H1 (cell line): Measurements from ENCODE around the gene PCDHA1.

Experiments
- CREB1 ChIP-seq: IDR thresholded peaks from 2 replicates; pipeline ENCODE4 v1.6.1; 2012; ENCODE audit warnings: inconsistent platforms
- HDAC2 ChIP-seq, 2 experiments: fragments of 300-600 bp in 1 of 2; sonication (generic) in 1 of 2; IDR thresholded peaks; 2 replicates each; pipeline ENCODE4 v1.6.1; 2011 to 2012; ENCODE audit warnings: low read depth in 2 of 2, low read length in 2 of 2, mild to moderate bottlenecking in 2 of 2, moderate library complexity in 2 of 2, borderline replicate concordance in 1 of 2, inconsistent platforms in 1 of 2
- POLR2AphosphoS5 ChIP-seq: IDR thresholded peaks from 2 replicates; pipeline ENCODE4 v1.6.1; 2011; ENCODE audit warnings: low read depth, low read length

DNA sequence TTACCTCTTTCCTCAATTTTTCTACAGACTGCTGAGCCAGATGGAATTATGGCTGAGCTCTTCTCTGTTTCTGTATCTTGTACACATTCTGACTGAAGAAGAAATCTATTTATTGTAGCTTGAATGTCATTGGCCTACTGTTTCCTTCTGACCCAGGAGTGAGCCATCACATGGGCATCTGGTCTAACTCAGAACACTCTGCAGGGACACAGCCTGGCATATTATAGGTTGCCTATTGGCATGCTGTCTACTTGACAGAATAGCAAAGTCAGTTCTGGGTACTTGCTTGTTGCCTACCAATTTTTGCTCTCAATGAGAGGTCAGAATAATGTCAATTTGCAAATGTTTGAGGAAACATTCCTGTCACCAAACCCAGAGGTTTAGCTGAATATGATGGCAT lies 187.6 kb downstream of the PCDHA1 start:
- TF ChIP-seq CREB1 (no peak), POLR2AphosphoS5 (no peak), HDAC2 (IDR thresholded peaks at IDR 0.05; ENCODE audit: borderline replicate concordance in 1 of 2, low read depth in 2 of 2, low read length in 2 of 2) (no peak)
